ENCODE data around the gene CCL21.

The CCL21 gene

DNA sequence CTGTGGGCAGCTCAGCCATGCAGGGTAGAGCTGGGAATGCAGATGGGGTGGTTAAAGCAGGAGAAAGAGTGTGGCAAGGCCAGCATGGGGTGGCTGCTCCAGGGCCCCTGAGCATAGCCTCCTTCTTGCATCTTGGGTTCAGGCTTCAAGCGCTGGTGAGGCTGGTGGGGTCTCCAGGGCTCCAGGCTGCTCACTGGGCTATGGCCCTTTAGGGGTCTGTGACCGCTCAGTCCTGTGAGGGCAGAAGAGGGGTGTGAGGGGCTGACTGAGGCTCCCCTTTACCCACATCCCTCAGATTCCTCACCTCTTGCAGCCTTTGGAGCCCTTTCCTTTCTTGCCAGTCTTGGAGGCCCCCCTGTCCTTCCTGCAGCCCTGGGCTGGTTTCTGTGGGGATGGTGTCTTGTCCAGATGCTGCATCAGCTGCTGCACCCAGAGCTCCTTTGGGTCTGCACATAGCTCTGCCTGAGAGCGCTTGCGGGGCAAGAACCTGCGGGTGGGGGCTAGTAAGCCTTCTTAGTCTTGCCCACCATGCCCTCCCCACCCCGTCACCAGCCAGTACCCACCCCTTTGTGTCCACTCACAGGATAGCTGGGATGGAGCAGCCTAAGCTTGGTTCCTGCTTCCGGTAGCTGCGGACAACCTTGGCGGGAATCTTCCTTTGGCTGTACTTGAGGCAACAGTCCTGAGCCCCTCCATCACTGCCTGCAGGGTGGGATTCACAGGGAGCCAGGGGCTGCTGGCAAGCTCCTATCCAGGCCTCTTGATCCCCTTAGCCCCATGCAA, 549 bp downstream of the CCL21 start:
- DNase-seq (ENCODE audit: low read depth in 4 of 4, low spot score in 1 of 4) = no peak

DNA sequence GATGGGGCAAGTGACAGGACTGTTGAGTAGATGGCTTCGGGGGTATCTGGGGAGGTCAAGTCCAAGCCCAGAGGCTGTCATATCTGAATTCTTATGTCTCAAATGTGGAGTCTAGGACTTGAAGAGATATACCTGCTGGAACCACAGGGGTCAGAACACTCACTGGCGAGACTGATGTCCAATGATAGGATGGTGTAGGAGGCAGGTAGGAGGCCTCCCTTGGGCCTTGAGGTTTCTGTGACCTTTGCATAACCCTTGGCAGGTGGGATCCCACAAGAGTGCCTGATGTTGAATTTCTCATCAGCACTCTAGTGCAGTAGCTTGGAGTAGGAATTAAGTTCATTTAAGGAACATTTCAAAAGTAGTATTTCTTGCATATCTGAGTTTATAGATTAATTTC, 2.8 kb downstream of the CCL21 start:
- DNase-seq (ENCODE audit: low read depth in 4 of 4, low spot score in 1 of 4) = no peak

DNA sequence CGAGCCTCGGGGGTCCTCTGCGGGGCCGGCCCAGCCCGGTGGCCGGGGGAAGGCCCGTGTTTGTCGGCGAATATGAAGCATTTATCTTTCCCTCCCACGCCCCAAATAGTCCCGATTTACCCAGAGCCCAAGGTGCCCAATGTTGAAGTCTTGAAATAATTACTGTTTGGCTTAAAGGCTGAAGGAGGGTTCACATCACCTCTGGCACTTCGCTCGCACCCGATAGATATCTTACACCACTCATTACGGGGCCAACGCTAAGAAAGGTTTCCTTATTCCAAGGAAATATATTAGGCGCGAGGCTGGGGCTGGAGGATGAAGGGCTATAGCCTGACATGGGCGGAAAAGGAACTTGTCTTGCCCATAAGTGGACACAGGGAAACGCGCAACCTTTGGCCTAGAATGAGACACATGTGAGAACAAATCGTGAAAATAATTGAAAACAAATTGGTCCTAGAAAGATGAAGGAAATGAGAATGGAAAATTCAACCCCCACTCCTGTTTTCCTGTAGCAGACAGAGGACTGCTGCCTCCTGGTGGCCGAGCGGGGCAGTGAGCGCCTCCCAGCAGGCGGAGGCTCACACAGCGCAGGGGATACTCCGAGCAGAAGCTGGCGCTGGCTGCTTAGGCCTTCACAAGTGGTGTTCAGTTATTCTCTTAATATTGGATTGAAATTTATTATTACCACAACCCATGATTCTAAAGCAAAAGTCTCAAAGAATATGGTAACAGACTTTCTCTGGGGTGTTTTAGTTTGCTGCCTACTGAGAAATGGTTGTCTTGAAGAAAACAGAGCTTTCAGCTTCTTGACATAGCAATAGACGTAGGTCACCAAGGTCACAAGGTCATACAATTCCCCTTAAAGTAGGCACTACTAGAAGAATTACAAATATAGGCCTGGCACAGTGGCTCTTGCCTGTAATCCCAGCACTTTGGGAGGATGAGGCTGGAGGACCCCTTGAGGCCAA, 7.9 kb downstream of the CCL21 start:
- DNase-seq (ENCODE audit: low read depth in 4 of 4, low spot score in 1 of 4) = peak; percentile 53 to 79 (median 74)

DNA sequence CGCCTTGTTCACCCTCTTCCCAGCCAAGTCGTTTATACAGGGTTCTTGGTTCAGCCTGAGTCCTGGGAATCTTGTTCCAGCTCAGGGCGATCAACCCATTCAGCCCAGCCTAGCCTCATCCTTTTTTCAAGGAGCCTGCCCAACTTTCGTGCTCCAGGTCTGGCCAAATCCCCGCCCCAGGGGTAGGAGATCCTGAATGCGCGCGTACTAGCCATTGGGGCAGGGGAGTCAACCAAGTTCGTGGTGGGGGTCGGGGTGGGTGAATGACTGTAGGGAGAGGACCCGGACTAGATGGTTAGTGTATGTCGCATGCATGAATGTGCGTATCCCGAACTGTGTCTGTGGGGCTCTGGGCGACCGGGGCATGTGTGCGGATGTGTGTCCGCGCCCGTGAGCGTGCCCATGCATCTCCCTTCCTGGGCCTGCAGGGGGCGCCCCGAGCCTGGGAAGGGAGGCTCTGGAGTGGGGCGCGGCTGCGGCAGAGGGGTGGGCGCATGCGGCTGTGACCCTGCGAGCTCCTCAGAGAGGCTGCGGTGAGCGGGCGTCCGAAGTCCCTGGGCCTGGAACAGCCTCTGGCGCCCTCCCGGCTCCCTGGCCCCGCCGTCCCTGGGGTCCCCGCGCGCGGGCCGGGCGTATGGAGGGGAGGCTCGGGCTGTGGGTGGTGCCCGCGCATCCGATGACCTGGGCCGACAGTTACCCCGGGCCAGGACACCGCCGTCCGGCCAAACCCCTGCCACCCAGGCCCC, 8.7 kb downstream of the CCL21 start:
- peak; percentile 65 to 70 (median 68) for DNase-seq (ENCODE audit: low read depth in 4 of 4, low spot score in 1 of 4)

GRCh38 chr9:34694811-34695210, 15.1 kb downstream of the CCL21 start:
- DNase-seq (ENCODE audit: low read depth in 4 of 4, low spot score in 1 of 4) = no peak

- DNase-seq (ENCODE audit: low read depth in 4 of 4, low spot score in 1 of 4) = no peak
Observed at GRCh38 chr9:34693560-34693959, 16.4 kb downstream of the CCL21 start.

- no peak for DNase-seq (ENCODE audit: low read depth in 4 of 4, low spot score in 1 of 4)
Observed at GRCh38 chr9:34691936-34692315, 18.0 kb downstream of the CCL21 start.

DNA sequence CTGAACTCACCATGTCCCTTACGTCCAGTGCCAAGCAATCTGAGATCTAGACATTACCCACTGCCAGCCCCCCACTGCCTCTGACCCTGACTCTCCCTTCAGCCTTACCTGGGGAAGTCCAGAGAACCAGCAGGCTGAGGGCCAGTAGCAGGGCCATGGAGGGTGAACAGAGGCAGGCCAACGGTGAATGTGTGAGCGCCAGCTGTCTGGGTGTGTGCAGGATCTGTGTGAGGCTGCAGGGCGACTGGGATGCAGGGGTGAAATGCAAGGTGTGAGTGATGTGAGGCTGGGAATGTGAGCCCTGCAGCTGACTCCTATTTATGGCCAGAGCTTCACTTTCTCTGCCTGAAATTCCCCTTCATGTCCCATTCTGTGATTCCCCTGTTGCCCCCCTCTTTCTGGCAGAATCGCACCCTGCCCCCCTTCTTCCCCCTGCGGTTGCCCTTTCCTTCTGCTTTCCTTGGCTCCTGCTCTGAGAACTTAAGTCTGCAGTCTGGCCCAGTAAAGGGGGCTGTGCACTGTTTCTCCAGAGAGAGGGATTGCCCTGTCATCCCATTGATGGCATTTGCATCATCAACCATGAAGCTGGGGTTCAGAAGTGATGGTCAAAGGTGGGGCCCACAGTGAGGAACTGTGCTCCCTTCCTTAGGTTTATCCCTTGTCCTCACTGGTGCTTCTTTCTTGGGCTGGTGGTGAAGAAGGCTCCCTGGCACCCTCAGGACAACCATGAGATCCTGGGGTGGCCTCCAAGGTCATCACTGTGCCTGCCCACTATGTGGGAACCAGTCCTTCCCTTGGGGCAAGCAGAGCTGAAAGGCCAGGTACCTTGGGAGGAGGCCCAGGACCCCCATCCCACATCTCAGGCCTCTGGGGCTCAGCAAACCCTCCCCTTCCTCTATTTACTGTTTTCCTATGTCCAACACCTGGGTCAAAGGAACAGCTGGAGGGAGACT, 18.7 kb downstream of the CCL21 start, which contains the start of gene CCL19:
Gene CCL19 (minus strand): TSS at position 294 of the 953 bp plus-strand sequence. CDS start 137 bp downstream, at position 157.
- no peak for DNase-seq (ENCODE audit: low read depth in 4 of 4, low spot score in 1 of 4)

DNA sequence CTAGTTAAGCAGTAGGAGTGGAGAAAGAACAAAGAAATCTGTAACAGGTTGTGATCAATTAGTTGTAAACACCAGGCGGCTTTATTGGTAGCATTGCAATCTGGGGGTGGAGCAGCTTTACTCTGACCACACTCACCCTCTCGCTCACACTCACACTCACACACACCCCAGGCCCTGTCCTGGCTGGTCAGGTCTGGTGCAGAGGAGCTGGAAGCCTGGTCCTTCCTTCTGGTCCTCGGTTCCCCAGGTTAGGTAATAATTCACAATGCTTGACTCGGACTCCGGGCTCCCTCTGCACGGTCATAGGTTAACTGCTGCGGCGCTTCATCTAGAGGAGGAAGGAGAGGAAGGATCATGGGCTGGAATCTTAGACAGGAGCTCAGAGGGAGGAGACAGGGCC, 20.4 kb downstream of the CCL21 start:
- DNase-seq (ENCODE audit: low read depth in 4 of 4, low spot score in 1 of 4) = no peak

DNA sequence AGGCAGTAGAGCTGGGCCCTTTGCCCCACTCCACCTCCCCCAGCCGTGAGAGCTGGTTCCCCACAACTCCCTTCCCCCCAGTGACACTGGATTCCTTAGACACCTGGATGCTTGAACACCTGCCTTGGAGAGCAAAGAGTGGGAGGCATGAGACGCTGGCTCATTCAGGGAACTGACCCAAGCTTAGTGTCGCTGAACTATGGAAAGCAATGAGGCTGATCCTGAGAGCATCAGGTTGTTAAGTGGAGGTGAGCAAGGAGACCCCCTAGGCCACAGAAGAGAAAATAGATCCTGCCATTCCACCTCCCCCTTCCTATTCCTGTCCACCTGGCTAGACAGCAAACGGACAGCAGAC, 20.8 kb downstream of the CCL21 start:
- no peak for DNase-seq (ENCODE audit: low read depth in 4 of 4, low spot score in 1 of 4)

DNA sequence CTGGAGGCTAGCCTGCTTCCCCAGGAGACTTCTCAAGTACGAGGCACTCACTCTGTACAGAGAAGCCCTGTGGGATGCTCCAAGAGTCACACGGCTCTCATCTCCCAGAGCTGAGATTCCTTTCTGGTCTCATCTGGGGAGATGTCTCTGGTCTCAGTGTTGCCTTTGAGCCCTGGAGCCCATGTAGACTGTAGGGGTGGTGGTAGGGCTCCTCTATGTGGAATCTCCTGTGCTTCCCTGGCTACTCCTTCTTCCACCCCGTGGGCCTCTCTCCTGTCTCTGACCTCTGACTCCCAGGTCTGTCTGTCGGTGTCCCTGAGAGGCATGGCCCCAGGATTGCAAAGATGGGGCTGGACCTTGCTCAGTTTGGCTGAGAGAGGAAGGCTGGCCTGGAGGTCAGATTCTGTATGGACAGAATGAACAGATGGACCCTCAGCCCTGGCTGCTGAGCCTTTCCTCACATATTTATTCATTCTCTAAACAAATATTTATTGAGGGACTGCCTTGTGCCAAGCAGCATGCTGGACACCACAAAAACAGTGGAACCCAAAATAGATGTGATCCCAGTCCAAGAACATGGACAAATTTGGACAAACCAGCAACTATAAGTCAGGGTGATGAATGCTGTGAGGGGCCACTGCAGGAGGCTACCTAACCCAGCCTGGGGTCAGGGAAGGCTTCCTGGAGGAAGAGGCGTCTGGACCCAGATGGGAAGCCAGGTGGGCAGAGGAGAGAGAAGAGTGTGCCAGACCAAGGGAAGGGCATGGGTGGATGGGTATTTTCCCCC, 21.4 kb downstream of the CCL21 start:
- DNase-seq (ENCODE audit: low read depth in 4 of 4, low spot score in 1 of 4) = no peak

DNA sequence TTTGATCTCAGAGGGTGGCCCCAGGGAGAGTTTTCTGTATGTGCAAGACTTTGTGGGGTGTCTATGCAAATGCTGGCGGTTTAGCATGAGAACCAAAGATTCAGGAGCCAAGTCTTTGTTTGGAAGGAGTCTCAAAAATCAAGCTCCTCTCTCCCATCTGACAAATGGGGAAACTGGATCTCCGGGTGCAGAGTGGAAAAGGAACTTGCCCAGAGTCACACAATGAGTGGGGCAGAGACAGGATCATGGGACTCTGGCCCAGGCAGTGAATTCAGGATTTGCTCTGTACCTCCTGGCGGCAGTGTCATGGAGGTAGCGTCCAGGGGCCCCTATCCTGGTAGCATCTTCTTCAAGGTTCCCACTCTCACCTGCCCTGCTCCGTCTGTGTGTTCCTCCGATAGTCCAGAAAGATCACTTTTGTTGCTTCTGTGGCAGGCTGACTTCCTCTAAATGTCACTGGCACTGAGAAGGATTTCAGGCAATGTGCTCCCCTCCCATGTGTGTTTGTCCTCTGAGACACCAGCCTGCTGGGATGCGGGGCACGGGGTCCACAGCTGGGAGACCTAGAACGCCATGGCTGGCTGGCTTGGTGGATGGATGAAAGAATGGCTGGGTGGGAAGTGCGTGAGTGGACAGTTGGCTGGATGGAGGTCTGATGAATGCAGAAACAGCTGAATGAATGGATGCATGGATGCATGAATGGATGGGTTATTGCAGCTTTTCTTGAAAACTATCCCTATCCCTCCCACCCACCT, 22.5 kb downstream of the CCL21 start:
- no peak for DNase-seq (ENCODE audit: low read depth in 4 of 4, low spot score in 1 of 4)

DNA sequence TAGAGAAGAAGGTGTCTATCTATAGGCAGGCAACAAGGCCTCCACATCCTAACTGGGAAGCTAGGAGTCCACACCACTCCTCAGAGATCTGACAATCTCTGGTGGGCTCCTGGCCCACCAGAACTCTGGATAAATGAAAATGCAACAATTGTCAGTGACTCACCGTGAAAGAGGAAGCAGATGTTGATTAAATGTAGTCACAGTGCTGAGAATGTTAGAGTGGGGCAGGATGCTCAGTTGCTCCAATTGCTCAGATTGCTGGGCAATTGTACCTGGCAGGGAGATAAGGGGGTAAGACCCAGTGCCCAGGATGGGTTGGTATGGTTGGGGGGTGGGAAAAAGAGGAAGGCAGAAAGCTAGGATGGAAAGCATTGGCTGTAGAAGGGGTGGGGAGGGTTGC, 23.2 kb downstream of the CCL21 start:
- DNase-seq (ENCODE audit: low read depth in 4 of 4, low spot score in 1 of 4) = no peak

- DNase-seq (ENCODE audit: low read depth in 4 of 4, low spot score in 1 of 4) = no peak
Observed at GRCh38 chr9:34686231-34686630, 23.7 kb downstream of the CCL21 start.

DNA sequence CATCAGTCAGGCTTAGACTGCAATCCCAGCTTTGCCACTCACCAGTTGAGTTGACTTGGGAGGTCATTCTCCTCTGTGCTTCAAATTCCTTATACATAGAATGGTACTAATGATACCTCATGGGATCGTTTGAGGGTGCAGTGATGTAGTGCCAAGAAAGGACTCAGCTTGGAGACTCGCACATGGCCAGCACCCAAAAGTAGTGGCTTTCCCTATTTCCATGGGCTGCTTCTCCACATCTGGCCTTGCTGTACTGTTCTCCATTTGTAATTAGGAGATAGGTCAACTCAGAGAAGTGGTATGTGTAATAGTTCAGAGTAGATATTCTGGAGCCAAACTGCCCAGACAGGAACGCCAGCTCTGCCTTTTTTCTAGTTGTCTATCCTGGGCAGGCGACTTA, 24.3 kb downstream of the CCL21 start:
- DNase-seq (ENCODE audit: low read depth in 4 of 4, low spot score in 1 of 4) = no peak

DNA sequence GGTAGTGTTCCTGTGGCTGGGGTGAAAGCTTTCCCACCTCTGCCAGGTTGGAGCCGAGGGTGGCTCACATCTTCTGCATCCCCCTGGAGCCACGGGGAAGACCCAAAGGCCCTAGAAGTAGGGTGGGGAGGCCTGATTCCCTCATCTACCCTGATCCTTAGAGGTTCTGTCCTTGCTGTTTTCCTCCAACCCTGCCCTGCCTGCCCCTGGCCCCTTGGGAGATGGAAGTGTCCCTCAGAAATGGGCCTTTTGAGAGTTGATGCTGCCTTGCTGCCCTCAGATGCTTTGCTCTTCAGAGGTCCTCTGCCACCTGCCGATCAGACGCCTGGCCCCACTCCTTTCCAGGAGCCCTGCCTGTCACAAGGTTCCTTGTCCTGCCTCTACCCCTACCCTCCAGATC, 25.1 kb downstream of the CCL21 start:
- DNase-seq (ENCODE audit: low read depth in 4 of 4, low spot score in 1 of 4) = no peak

DNA sequence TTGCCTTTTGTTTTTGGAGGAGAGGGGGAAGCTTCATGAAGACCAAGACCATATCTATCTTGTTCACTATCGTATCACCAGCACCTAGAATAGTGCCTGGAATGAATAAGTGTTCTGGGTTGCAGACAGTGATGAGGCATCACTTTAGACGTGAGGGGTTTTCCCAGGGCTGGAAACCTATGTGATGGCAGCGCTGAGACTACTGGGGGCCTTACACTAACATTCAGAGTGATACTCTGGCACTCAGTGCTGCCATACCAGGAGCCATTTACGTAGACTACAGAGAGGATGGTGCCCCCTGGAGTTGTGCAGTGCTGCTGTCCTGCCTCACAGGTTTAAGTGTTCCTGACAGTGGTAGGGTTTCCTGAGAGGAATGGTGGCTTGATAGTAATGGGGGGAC, 25.8 kb downstream of the CCL21 start:
- DNase-seq (ENCODE audit: low read depth in 4 of 4, low spot score in 1 of 4) = peak in 1 of 4 experiments; percentile 24

DNA sequence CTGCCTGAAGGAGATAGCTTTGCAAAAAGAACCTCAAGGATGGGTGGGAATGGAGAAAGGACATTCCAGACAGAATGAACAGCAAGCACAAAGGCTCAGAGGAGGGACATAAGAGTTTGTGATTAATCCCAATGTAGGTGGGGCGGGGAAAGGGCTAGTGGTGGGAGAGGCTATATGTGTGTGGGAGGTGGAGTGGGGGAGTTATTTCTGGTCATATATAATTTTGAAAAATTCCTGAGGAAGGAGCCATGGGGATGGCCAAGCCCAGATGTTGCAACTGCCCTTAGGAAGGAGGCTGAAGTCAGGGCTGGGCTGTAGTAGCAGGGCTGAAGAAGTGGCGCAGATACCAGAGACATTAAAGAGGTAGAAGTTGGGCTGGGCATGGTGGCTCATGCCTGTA, 34.1 kb downstream of the CCL21 start:
- no peak for DNase-seq (ENCODE audit: low read depth in 4 of 4, low spot score in 1 of 4)
